RWPE2 (cell line): Measurements from ENCODE around the gene FOXF2.

Experiments
- ATAC-seq: fragments of 200-7000 bp; cut with Tn5 transposase; 3 replicates; pipeline ENCODE4 v1.9.1; 2021; ENCODE audit warnings: low read depth
- DNase-seq: peaks from one replicate; pipeline ENCODE4 v3.0.0-alpha.2; 2020; ENCODE audit warnings: low spot score
- H3K27ac ChIP-seq: fragments of 450-650 bp; 2 replicates; pipeline ENCODE4 v1.5.1; 2017; ENCODE audit warnings: mild to moderate bottlenecking; ENCODE audit not compliant: poor library complexity, severe bottlenecking
- H3K27me3 ChIP-seq: fragments of 250-450 bp; sonication (Bioruptor Pico); 2 replicates; pipeline ENCODE4 v1.5.1; 2021; ENCODE audit warnings: mild to moderate bottlenecking, moderate library complexity; ENCODE audit not compliant: insufficient read depth, poor library complexity, severe bottlenecking
- H3K36me3 ChIP-seq: fragments of 250-450 bp; sonication (Bioruptor Pico); 2 replicates; pipeline ENCODE4 v1.5.1; 2020; ENCODE audit warnings: low read depth, mild to moderate bottlenecking, moderate library complexity
- H3K4me1 ChIP-seq: fragments of 250-450 bp; sonication (Bioruptor Pico); 2 replicates; pipeline ENCODE4 v1.5.1; 2021; ENCODE audit warnings: mild to moderate bottlenecking, moderate library complexity; ENCODE audit not compliant: insufficient read depth, poor library complexity, severe bottlenecking
- H3K4me3 ChIP-seq: fragments of 250-450 bp; sonication (Bioruptor Pico); 2 replicates; pipeline ENCODE4 v1.5.1; 2021; ENCODE audit warnings: mild to moderate bottlenecking, moderate library complexity; ENCODE audit not compliant: severe bottlenecking
- H3K9me3 ChIP-seq: fragments of 250-450 bp; sonication (Bioruptor Pico); 2 replicates; pipeline ENCODE4 v1.5.1; 2021; ENCODE audit warnings: mild to moderate bottlenecking, moderate library complexity; ENCODE audit not compliant: severe bottlenecking
- TF ChIP-seq, protein P1 (sequence below): fragments of 450-650 bp; IDR thresholded peaks from one replicate; pipeline ENCODE4 v1.5.1; 2017; ENCODE audit warnings: mild to moderate bottlenecking, moderate library complexity; ENCODE audit not compliant: poor library complexity, severe bottlenecking

The FOXF2 gene

DNA sequence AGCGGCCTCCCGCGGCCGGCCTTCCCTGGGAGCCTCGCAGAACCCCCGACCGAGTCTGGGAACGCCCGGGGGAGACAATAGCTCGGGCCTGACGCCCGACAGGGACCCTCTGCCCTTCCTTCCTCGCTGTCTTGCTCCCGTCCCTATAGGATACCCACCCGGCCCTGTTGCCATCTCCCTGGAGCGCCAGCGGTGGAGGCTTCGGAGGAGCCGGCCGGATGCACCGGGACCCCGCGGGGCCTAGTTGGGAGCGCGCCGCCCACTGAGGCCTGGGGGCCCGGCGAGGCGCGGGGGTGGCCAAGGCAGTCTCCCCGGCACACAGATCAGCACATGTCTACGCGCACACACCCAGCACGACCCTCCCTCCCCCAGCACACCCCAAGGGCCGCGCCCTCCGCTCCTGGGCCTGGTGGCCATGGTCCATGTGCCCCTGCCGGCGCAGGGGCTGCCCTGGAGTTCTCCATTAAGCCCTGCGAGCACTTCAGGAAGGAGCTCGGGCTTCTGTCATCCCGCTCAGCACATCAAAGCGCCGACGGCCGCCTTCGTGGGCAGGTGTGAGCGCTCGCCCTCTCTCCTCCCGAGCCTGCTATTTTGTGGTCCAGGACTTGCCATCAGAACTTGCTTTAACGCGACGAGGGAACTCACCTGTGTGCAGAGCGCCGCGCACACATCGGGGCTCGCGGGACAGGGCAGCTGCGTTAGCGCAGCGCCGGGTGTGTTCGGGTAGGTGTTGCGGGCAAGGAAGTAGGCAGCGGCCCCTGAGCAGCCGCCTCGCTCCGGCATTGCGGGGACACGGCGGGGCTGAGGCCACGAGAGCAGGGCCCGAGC, 3.7 kb downstream of the FOXF2 start:
- Histone ChIP-seq H3K9me3 (no peaks in the 10 kb centered on the region), H3K27ac (no peak overlapping the region), H3K4me1 (peaks cover 4% of the 10 kb centered on the region), H3K36me3 (no peaks in the 10 kb centered on the region), H3K27me3 (peaks cover 80% of the 10 kb centered on the region), H3K4me3 (no peak overlapping the region)
- TF ChIP-seq, protein P1, sequence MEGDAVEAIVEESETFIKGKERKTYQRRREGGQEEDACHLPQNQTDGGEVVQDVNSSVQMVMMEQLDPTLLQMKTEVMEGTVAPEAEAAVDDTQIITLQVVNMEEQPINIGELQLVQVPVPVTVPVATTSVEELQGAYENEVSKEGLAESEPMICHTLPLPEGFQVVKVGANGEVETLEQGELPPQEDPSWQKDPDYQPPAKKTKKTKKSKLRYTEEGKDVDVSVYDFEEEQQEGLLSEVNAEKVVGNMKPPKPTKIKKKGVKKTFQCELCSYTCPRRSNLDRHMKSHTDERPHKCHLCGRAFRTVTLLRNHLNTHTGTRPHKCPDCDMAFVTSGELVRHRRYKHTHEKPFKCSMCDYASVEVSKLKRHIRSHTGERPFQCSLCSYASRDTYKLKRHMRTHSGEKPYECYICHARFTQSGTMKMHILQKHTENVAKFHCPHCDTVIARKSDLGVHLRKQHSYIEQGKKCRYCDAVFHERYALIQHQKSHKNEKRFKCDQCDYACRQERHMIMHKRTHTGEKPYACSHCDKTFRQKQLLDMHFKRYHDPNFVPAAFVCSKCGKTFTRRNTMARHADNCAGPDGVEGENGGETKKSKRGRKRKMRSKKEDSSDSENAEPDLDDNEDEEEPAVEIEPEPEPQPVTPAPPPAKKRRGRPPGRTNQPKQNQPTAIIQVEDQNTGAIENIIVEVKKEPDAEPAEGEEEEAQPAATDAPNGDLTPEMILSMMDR = no peak
- ATAC-seq = no peak
- DNase-seq = no peak

DNA sequence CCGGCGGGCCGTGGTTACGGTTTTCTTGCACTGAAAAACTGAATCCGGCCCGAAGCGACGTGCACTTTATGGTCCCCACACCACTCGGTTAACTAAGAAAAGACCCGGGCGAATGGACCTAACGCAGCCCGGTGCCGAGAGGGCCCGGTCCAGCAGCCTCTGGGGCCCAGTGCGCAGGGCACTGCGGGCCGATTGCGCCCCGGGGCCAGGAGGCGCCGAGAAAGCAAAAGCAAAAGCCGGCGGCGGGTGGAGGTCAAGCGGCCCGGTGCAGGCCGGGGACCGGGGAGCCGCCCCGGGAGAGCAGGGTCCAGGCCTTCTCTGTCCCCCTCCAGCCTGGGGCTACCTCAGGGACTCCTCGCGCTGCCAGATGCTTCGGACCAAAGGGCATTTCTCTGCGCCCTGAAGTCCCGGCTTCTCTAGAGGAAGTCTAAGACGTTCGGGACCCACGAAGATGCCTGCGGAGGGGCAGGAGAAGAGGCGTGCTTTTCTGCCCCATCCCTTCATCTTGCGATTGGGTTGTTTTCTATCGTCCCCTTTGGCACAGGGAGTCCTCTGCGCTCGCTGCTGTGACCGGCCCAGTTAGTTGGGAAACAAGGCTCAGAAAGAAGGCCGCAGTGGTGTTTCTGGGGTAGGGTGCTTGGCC, 4.4 kb downstream of the FOXF2 start:
- Histone ChIP-seq H3K4me1 (peaks cover 4% of the 10 kb centered on the region), H3K9me3 (no peaks in the 10 kb centered on the region), H3K27ac (no peak overlapping the region), H3K27me3 (peaks cover 78% of the 10 kb centered on the region), H3K4me3 (no peak overlapping the region), H3K36me3 (no peaks in the 10 kb centered on the region)
- no peak for ATAC-seq
- no peak for DNase-seq
- TF ChIP-seq, protein P1 = no peak

DNA sequence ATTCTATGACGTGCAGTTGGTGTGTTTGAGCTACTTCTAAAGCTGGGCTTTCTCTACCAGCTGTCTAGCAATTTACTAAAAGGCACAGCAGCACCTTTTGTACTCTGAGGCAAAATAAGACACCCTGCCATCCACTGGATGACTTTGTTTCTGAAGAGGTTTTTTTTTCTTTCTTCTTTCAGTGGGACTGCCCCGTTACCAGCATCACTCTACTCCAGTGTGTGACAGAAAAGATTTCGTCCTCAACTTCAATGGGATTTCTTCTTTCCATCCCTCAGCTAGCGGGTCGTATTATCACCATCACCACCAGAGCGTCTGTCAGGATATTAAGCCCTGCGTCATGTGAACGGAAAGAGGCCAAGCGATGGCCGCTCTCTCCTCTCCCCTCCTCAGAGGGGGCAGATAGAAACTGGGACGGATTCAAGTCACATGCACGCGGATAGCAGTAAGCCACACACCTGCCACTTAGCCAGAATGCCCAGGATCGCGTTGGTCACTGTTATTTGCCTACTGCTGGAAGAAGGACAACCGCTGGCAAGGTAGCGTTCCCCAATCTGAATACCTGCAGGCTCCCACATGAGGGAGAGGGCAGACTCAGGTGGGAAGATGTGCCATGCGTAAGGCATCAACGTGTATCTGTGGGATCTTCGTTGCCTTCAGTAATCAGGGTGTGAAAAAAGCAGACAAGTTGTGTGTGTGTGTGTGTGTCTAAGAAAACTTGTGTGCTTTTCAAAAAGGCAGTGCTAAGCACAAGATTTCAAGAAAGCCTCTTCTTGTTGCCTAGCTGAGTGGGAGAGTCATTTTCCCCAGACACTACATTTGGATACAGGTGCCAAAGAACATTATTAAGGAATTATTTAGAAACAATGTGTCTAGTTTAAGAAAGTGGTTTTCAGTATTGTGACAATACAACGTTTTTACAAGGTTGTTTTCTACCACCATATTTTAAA, 5.4 kb downstream of the FOXF2 start:
- no peaks in the 10 kb centered on the region for H3K36me3 ChIP-seq
- H3K4me3 ChIP-seq = no peak overlapping the region
- no peak overlapping the region for H3K27ac ChIP-seq
- ATAC-seq (no peak), DNase-seq (no peak)
- TF ChIP-seq, protein P1 = no peak
- peaks cover 4% of the 10 kb centered on the region for H3K4me1 ChIP-seq
- no peaks in the 10 kb centered on the region for H3K9me3 ChIP-seq
- peaks cover 73% of the 10 kb centered on the region for H3K27me3 ChIP-seq

DNA sequence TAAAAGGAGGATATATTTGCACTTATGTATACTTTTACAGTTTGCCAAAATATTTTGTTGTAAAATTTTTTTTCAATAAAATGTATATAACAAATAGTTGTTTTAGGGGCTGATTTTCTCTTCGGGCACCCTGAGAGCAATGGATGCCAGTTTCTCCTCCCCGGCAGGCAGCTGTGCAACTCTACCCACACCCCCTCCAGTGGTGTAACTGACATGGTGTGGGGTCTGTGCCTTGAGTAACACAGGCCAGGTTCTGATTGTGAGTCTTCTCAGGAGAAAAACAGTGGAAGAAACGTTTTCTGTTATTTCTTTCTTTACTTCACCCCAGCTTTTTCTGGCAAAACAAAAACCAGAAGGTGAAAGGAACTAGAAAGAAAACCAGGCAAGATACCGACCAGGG, 6.1 kb downstream of the FOXF2 start:
- Histone ChIP-seq H3K4me1 (peaks cover 4% of the 10 kb centered on the region), H3K9me3 (no peaks in the 10 kb centered on the region), H3K4me3 (no peak overlapping the region), H3K36me3 (no peaks in the 10 kb centered on the region), H3K27me3 (peaks cover 68% of the 10 kb centered on the region), H3K27ac (no peak overlapping the region)
- TF ChIP-seq, protein P1 = no peak
- DNase-seq = no peak
- ATAC-seq = no peak
